IMR-90 (cell line): Measurements from ENCODE around the gene CALD1. TPM values are rescaled to one million over a fixed set of nuclear protein-coding genes. Genes with fewer than 3 reads are reported as not detected.

ENCODE experiments used
- ATAC-seq: fragments of 200-7000 bp; cut with Tn5 transposase; 2 replicates; pipeline ENCODE4 v1.9.1; 2020; ENCODE audit warnings: low read depth, mild to moderate bottlenecking, moderate library complexity
- BruUV-seq: library from RNA; stranded (reverse); fragments of 400-500 nt; replicated peaks from 2 replicates; lab custom pipeline; 2021; lab: Mats Ljungman, UMichigan
- CTCF ChIA-PET: fragments of 300-600 bp; formaldehyde crosslinking; extraction: SDS; loops from one replicate; lab custom pipeline; 2021; ENCODE audit warnings: antibody characterized with exemption; lab: Yijun Ruan, JAX
- POLR2A ChIA-PET: fragments of 300-600 bp; sonication (Branson Sonifier 250); formaldehyde crosslinking; loops from one replicate; lab custom pipeline; 2022; ENCODE audit warnings: antibody characterized with exemption; ENCODE audit not compliant: unreplicated experiment; lab: Charles Lee
- DNase-seq: peaks from one replicate; pipeline ENCODE4 v3.0.0; 2013
- H2AFZ ChIP-seq: replicated peaks from 2 replicates; pipeline ENCODE3; 2013; ENCODE audit warnings: low read length, mild to moderate bottlenecking; ENCODE audit not compliant: poor library complexity
- H2AK5ac ChIP-seq: 2 replicates; pipeline ENCODE4 v1.6.1; 2013; ENCODE audit warnings: low read depth, low read length, inconsistent platforms
- H2AK9ac ChIP-seq: replicated peaks from 2 replicates; pipeline ENCODE3; 2013; ENCODE audit warnings: mild to moderate bottlenecking, low read depth, low read length, moderate library complexity; ENCODE audit not compliant: poor library complexity
- H2BK120ac ChIP-seq: 2 replicates; pipeline ENCODE4 v1.6.1; 2013; ENCODE audit warnings: low read depth, low read length, inconsistent platforms
- H2BK15ac ChIP-seq: 3 replicates; pipeline ENCODE4 v1.6.1; 2013; ENCODE audit warnings: low read depth, low read length, inconsistent platforms
- H2BK20ac ChIP-seq: 2 replicates; pipeline ENCODE4 v1.6.1; 2013; ENCODE audit warnings: low read depth, mild to moderate bottlenecking, inconsistent platforms, low read length, moderate library complexity
- H2BK5ac ChIP-seq: 2 replicates; pipeline ENCODE4 v1.6.1; 2013; ENCODE audit warnings: mild to moderate bottlenecking, low read depth, low read length, inconsistent platforms; ENCODE audit not compliant: poor library complexity, severe bottlenecking
- H3K14ac ChIP-seq: replicated peaks from 2 replicates; pipeline ENCODE4 v1.6.1; 2013; ENCODE audit warnings: low read depth, low read length, inconsistent platforms
- H3K18ac ChIP-seq: 2 replicates; pipeline ENCODE4 v1.6.1; 2013; ENCODE audit warnings: low read depth, low read length, control low read depth
- H3K23ac ChIP-seq: 2 replicates; pipeline ENCODE4 v1.6.1; 2013; ENCODE audit warnings: low read depth, low read length, inconsistent platforms
- H3K27ac ChIP-seq: 2 replicates; pipeline ENCODE4 v1.5.1; 2013; ENCODE audit warnings: mild to moderate bottlenecking, control low read depth, low read length; ENCODE audit not compliant: insufficient read depth
- H3K27me3 ChIP-seq: 2 replicates; pipeline ENCODE4 v1.6.1; 2013; ENCODE audit warnings: low read length; ENCODE audit not compliant: control insufficient read depth, insufficient read depth
- H3K36me3 ChIP-seq: 2 replicates; pipeline ENCODE4 v1.6.1; 2013; ENCODE audit warnings: low read length, mixed read lengths; ENCODE audit not compliant: control insufficient read depth, insufficient read depth
- H3K4ac ChIP-seq: 2 replicates; pipeline ENCODE4 v1.6.1; 2013; ENCODE audit warnings: low read depth, low read length, inconsistent platforms
- H3K4me1 ChIP-seq: 2 replicates; pipeline ENCODE4 v1.6.1; 2013; ENCODE audit warnings: low read length, mixed read lengths; ENCODE audit not compliant: control insufficient read depth, insufficient read depth
- H3K4me2 ChIP-seq: 2 replicates; pipeline ENCODE4 v1.6.1; 2013; ENCODE audit warnings: low read depth, mild to moderate bottlenecking, control low read depth, low read length, moderate library complexity
- H3K4me3 ChIP-seq: 2 replicates; pipeline ENCODE4 v1.5.1; 2013; ENCODE audit warnings: low read depth, mild to moderate bottlenecking, control low read depth, low read length, moderate library complexity; ENCODE audit not compliant: insufficient read depth
- H3K56ac ChIP-seq: 2 replicates; pipeline ENCODE4 v1.6.1; 2013; ENCODE audit warnings: low read length, inconsistent platforms; ENCODE audit not compliant: insufficient read depth; ENCODE audit errors: extremely low read depth
- H3K79me1 ChIP-seq, 2 experiments: 2 replicates each; pipeline ENCODE4 v1.6.1; 2013; ENCODE audit warnings: low read length in 2 of 2, inconsistent platforms in 1 of 2, low read depth in 1 of 2
- H3K9ac ChIP-seq: 2 replicates; pipeline ENCODE4 v1.6.1; 2013; ENCODE audit warnings: low read depth, low read length, control low read depth
- H3K9me1 ChIP-seq: 2 replicates; pipeline ENCODE4 v1.6.1; 2013; ENCODE audit warnings: low read length, inconsistent platforms; ENCODE audit not compliant: insufficient read depth
- H3K9me3 ChIP-seq: 2 replicates; pipeline ENCODE4 v1.6.1; 2013; ENCODE audit warnings: low read length; ENCODE audit not compliant: control insufficient read depth, insufficient read depth
- H4K20me1 ChIP-seq: 2 replicates; pipeline ENCODE4 v1.6.1; 2013; ENCODE audit warnings: low read length, inconsistent platforms; ENCODE audit not compliant: insufficient read depth
- H4K5ac ChIP-seq: 2 replicates; pipeline ENCODE4 v1.6.1; 2013; ENCODE audit warnings: mild to moderate bottlenecking, low read depth, low read length, control low read depth
- H4K8ac ChIP-seq, 2 experiments: 2 replicates each; pipeline ENCODE4 v1.6.1; 2013; ENCODE audit warnings: low read depth in 2 of 2, low read length in 2 of 2, control low read depth in 1 of 2, inconsistent platforms in 1 of 2
- H4K91ac ChIP-seq: 2 replicates; pipeline ENCODE4 v1.6.1; 2013; ENCODE audit warnings: low read depth, low read length, inconsistent platforms; ENCODE audit not compliant: insufficient read depth
- BHLHE40 ChIP-seq: fragments of 150-350 bp; IDR thresholded peaks from 2 replicates; pipeline ENCODE4 v1.6.1; 2016; ENCODE audit warnings: mild to moderate bottlenecking, low read depth, low read length
- CEBPB ChIP-seq: IDR thresholded peaks from 2 replicates; pipeline ENCODE4 v1.6.1; 2012; ENCODE audit warnings: low read depth, low read length, improper control_type of control experiment
- CHD1 ChIP-seq: IDR thresholded peaks from 2 replicates; pipeline ENCODE4 v1.6.1; 2012; ENCODE audit warnings: low read depth, low read length, improper control_type of control experiment
- FOS ChIP-seq: fragments of 150-350 bp; IDR thresholded peaks from 2 replicates; pipeline ENCODE4 v1.6.1; 2016; ENCODE audit warnings: low read depth, low read length
- MAFK ChIP-seq: IDR thresholded peaks from 2 replicates; pipeline ENCODE4 v1.6.1; 2012; ENCODE audit warnings: low read depth, low read length, improper control_type of control experiment
- MAZ ChIP-seq: IDR thresholded peaks from 2 replicates; pipeline ENCODE4 v1.6.1; 2012; ENCODE audit warnings: low read depth, mild to moderate bottlenecking, low read length, improper control_type of control experiment, moderate library complexity, borderline replicate concordance
- MXI1 ChIP-seq: IDR thresholded peaks from 2 replicates; pipeline ENCODE4 v1.6.1; 2012; ENCODE audit warnings: low read depth, mild to moderate bottlenecking, low read length, moderate library complexity, borderline replicate concordance
- NFE2L2 ChIP-seq: fragments of 150-350 bp; IDR thresholded peaks from 2 replicates; pipeline ENCODE4 v1.6.1; 2016; ENCODE audit warnings: low read depth, mild to moderate bottlenecking, low read length
- POLR2A ChIP-seq: IDR thresholded peaks from 2 replicates; pipeline ENCODE4 v1.6.1; 2012; ENCODE audit warnings: mild to moderate bottlenecking, low read depth, low read length
- RAD21 ChIP-seq: IDR thresholded peaks from 2 replicates; pipeline ENCODE4 v1.6.1; 2012; ENCODE audit warnings: low read length, improper control_type of control experiment
- RCOR1 ChIP-seq: IDR thresholded peaks from 2 replicates; pipeline ENCODE4 v1.6.1; 2012; ENCODE audit warnings: mild to moderate bottlenecking, low read length, improper control_type of control experiment; ENCODE audit not compliant: insufficient replicate concordance
- RFX5 ChIP-seq: IDR thresholded peaks from 2 replicates; pipeline ENCODE4 v1.8.0; 2012; ENCODE audit warnings: low read depth, mild to moderate bottlenecking, low read length, moderate library complexity
- SMC3 ChIP-seq: fragments of 150-350 bp; IDR thresholded peaks from 2 replicates; pipeline ENCODE4 v1.6.1; 2016; ENCODE audit warnings: low read depth, mild to moderate bottlenecking, antibody characterized with exemption, low read length, moderate library complexity
- WGBS, 2 experiments: methylation state at CpG; one replicate each; pipeline versions ENCODE4 v1.1.5 to v1.1.7; 2013; ENCODE audit warnings: missing lambda C conversion rate in 2 of 2; ENCODE audit not compliant: insufficient read length in 1 of 2; ENCODE audit errors: extremely low coverage in 2 of 2; 5-methylcytosine and 5-hydroxymethylcytosine counted together
- dilution Hi-C: fragments of 300-500 bp; cut with HindIII; formaldehyde crosslinking; loops from one replicate; pipeline ENCODE4 v1.14.3; 2018; ENCODE audit warnings: low sequenced_read_pairs; ENCODE audit not compliant: unreplicated experiment
- in situ Hi-C: fragments of 300-500 bp; cut with MboI; formaldehyde crosslinking; loops from 3 replicates; pipeline ENCODE4 v1.14.3; 2019; ENCODE audit warnings: low sequenced_read_pairs, inconsistent platforms, mixed read lengths
- intact Hi-C: fragments of 100-400 bp; cut with micrococcal nuclease; formaldehyde crosslinking; loops from 2 replicates; pipeline ENCODE4 v1.10.0; 2022
- polyA plus RNA-seq, 3 experiments: library from polyadenylated mRNA; depleted of rRNA; stranded (reverse); fragments of >200 nt; gene quantifications; 2 replicates each; pipeline ENCODE4 v1.2.3, GENCODE V29; 2012; ENCODE audit warnings: low replicate concordance in 1 of 3
- total RNA-seq: library from RNA; depleted of rRNA; stranded (reverse); fragments of >200 nt; gene quantifications from 2 replicates; pipeline ENCODE4 v1.2.3, GENCODE V29; 2012
- TF ChIP-seq, protein P1 (sequence below): fragments of 150-350 bp; IDR thresholded peaks from 2 replicates; pipeline ENCODE4 v1.6.1; 2017; ENCODE audit warnings: mild to moderate bottlenecking, antibody characterized with exemption, low read length, low read depth
- TF ChIP-seq, protein P2 (sequence below): fragments of 150-350 bp; IDR thresholded peaks from 2 replicates; pipeline ENCODE4 v1.6.1; 2016; ENCODE audit warnings: low read depth, mild to moderate bottlenecking, low read length, moderate library complexity, borderline replicate concordance
- TF ChIP-seq, protein P3 (sequence below): conservative IDR thresholded peaks from 2 replicates; pipeline ENCODE4 v1.5.1; 2012; ENCODE audit warnings: mild to moderate bottlenecking, low read depth, low read length, improper control_type of control experiment

Gene CALD1
- total and polyA plus RNA-seq, 2 of the 4 experiments (the other 2 are of a cell fraction) = 375 to 487 TPM

DNA sequence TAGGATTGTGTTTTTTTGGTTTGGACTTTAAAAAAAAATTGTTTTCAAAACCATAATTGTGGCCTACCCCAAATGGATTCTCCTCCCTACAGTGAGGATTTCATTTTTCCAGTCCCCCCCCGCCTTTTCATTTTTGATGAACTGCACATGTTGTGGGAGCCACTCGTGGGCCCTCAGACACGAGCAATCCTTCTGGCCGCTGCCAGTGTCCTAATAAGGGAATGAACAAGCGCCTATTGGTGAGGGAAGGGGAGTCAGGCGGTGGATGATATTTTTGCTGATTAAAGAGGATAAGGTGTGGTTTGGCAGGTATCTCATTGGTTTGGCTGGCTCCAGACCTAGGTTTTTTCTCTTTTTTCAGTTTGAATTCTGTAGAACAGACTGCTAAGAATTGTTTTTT lies 128.2 kb downstream of the CALD1 start:
- H4K8ac ChIP-seq = no peak overlapping the region
- H3K4ac ChIP-seq = no peak overlapping the region
- in situ Hi-C loops = no loop called here
- peaks cover 12% of the 10 kb centered on the region for H3K36me3 ChIP-seq
- H3K27ac ChIP-seq = peak overlapping the region; percentile 7; the same call in 1 of the 2 replicates
- H2AFZ ChIP-seq = no peak overlapping the region
- peaks cover 86% of the 10 kb centered on the region for H4K20me1 ChIP-seq
- DNase-seq = no peak
- no peak overlapping the region for H4K5ac ChIP-seq
- H3K23ac ChIP-seq = no peak overlapping the region
- ChIA-PET CTCF (no interaction called here), POLR2A (no interaction called here)
- H2BK20ac ChIP-seq = no peak overlapping the region
- peak overlapping the region; percentile 3 for H2BK5ac ChIP-seq
- H2AK9ac ChIP-seq = no peak overlapping the region
- H3K18ac ChIP-seq = no peak overlapping the region
- dilution Hi-C loops = no loop called here
- H3K4me3 ChIP-seq = no peak overlapping the region
- H2BK15ac ChIP-seq = no peak overlapping the region
- peaks cover 44 to 92% of the 10 kb centered on the region in 2 experiments for H3K79me1 ChIP-seq
- H3K9me1 ChIP-seq = peaks cover 26% of the 10 kb centered on the region
- H4K91ac ChIP-seq = no peak overlapping the region
- H3K4me1 ChIP-seq = peaks cover 22% of the 10 kb centered on the region
- intact Hi-C loops = no loop called here
- H3K9me3 ChIP-seq = no peaks in the 10 kb centered on the region
- WGBS, 2 experiments = no CpG with 5 or more reads among the region's 6 CpGs
- TF ChIP-seq MAFK (no peak), MAZ (no peak), FOS (no peak), SMC3 (no peak), CHD1 (no peak), POLR2A (no peak), RAD21 (no peak), NFE2L2 (no peak), MXI1 (no peak), CEBPB (no peak), BHLHE40 (no peak), RCOR1 (no peak), RFX5 (no peak)
- TF ChIP-seq, protein P1, sequence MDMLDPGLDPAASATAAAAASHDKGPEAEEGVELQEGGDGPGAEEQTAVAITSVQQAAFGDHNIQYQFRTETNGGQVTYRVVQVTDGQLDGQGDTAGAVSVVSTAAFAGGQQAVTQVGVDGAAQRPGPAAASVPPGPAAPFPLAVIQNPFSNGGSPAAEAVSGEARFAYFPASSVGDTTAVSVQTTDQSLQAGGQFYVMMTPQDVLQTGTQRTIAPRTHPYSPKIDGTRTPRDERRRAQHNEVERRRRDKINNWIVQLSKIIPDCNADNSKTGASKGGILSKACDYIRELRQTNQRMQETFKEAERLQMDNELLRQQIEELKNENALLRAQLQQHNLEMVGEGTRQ = no peak
- TF ChIP-seq, protein P2, sequence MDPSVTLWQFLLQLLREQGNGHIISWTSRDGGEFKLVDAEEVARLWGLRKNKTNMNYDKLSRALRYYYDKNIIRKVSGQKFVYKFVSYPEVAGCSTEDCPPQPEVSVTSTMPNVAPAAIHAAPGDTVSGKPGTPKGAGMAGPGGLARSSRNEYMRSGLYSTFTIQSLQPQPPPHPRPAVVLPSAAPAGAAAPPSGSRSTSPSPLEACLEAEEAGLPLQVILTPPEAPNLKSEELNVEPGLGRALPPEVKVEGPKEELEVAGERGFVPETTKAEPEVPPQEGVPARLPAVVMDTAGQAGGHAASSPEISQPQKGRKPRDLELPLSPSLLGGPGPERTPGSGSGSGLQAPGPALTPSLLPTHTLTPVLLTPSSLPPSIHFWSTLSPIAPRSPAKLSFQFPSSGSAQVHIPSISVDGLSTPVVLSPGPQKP = no peak
- TF ChIP-seq, protein P3, sequence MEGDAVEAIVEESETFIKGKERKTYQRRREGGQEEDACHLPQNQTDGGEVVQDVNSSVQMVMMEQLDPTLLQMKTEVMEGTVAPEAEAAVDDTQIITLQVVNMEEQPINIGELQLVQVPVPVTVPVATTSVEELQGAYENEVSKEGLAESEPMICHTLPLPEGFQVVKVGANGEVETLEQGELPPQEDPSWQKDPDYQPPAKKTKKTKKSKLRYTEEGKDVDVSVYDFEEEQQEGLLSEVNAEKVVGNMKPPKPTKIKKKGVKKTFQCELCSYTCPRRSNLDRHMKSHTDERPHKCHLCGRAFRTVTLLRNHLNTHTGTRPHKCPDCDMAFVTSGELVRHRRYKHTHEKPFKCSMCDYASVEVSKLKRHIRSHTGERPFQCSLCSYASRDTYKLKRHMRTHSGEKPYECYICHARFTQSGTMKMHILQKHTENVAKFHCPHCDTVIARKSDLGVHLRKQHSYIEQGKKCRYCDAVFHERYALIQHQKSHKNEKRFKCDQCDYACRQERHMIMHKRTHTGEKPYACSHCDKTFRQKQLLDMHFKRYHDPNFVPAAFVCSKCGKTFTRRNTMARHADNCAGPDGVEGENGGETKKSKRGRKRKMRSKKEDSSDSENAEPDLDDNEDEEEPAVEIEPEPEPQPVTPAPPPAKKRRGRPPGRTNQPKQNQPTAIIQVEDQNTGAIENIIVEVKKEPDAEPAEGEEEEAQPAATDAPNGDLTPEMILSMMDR = no peak
- H3K56ac ChIP-seq = no peak overlapping the region
- H3K14ac ChIP-seq = no peak overlapping the region
- no peak for ATAC-seq
- no peak overlapping the region for H3K4me2 ChIP-seq
- H3K9ac ChIP-seq = no peak overlapping the region
- no peak overlapping the region for H2BK120ac ChIP-seq
- no peaks in the 10 kb centered on the region for H3K27me3 ChIP-seq
- BruUV-seq = no TSS peak
- no peak overlapping the region for H2AK5ac ChIP-seq
